Sigmoid colon (tissue), 7 donors: Measurements from ENCODE around the gene PTPRZ1. TPM values are rescaled to one million over a fixed set of nuclear protein-coding genes. Genes with fewer than 3 reads are reported as not detected.

Source experiments
- DNase-seq: peaks from one replicate; pipeline ENCODE4 v3.0.0-alpha.2; 2019
- H3K27ac ChIP-seq, 4 donors: fragments of 200-600 bp; sonication (generic); one replicate each; pipeline ENCODE4 v1.5.1; 2016 to 2019; ENCODE audit warnings: mild to moderate bottlenecking in 1 of 4
- H3K27me3 ChIP-seq, 3 donors: fragments of 200-600 bp; sonication (generic); one replicate each; pipeline ENCODE4 v1.5.1; 2019; ENCODE audit warnings: mild to moderate bottlenecking in 1 of 3
- H3K36me3 ChIP-seq, 4 donors: fragments of 200-600 bp; sonication (generic); one replicate each; pipeline ENCODE4 v1.5.1; 2016 to 2019
- H3K4me1 ChIP-seq, 4 donors: fragments of 200-600 bp; sonication (generic); one replicate each; pipeline ENCODE4 v1.5.1; 2017 to 2019
- H3K4me3 ChIP-seq, 4 donors: fragments of 200-600 bp; sonication (generic); one replicate each; pipeline ENCODE4 v1.5.1; 2017 to 2019; ENCODE audit warnings: mild to moderate bottlenecking in 2 of 4, moderate library complexity in 1 of 4
- H3K9me3 ChIP-seq, 4 donors: fragments of 200-600 bp in 3 of 4; sonication (generic) in 3 of 4; one replicate each; pipeline versions ENCODE4 v1.5.1 to v1.6.1; 2013 to 2019
- CTCF ChIP-seq, 4 experiments: fragments of 450-650 bp in 3 of 4; fragments of 200-600 bp in 1 of 4; IDR thresholded peaks; one replicate each; pipeline ENCODE4 v1.5.1; 2016 to 2019; ENCODE audit warnings: antibody characterized with exemption in 4 of 4, mild to moderate bottlenecking in 3 of 4, moderate library complexity in 2 of 4
- EP300 ChIP-seq, 4 donors: sonication (generic); formaldehyde crosslinking; IDR thresholded peaks; one replicate each; pipeline ENCODE4 v1.6.1; 2017; ENCODE audit warnings: antibody characterized with exemption in 4 of 4
- POLR2A ChIP-seq, 2 donors: fragments of 450-650 bp; IDR thresholded peaks; one replicate each; pipeline ENCODE4 v1.6.1; 2016; ENCODE audit warnings: antibody characterized with exemption in 2 of 2, mild to moderate bottlenecking in 2 of 2, moderate library complexity in 2 of 2
- POLR2AphosphoS5 ChIP-seq, 4 donors: sonication (generic); formaldehyde crosslinking; IDR thresholded peaks; one replicate each; pipeline ENCODE4 v1.6.1; 2017; ENCODE audit warnings: antibody characterized with exemption in 4 of 4
- WGBS, 2 donors: extraction: QIAGEN DNeasy Blood & Tissue Kit; methylation state at CpG; one replicate each; pipeline ENCODE4 v1.1.7; 2013; 5-methylcytosine and 5-hydroxymethylcytosine counted together
- intact Hi-C: fragments of 100-400 bp; cut with DNase I; formaldehyde crosslinking; loops from one replicate; pipeline ENCODE4 v1.15.1; 2023
- polyA plus RNA-seq, 3 donors: library from polyadenylated mRNA; stranded (reverse); fragments of 200-250 nt; gene quantifications; one replicate each; pipeline ENCODE4 v1.2.3, GENCODE V29; 2013
- total RNA-seq, 4 donors: library from RNA; depleted of rRNA; stranded (reverse); fragments of >200 nt; gene quantifications; one replicate each; pipeline ENCODE4 v1.1.0, GENCODE V29; 2016
- donor health status: healthy with polysubstance abuse.
- donor health status: Bipolar disorder and iron deficiency.
- donor health status: healthy.

The PTPRZ1 gene
- total and polyA plus RNA-seq, 7 donors, result under 0.01 to 19.4 (median 6.7) TPM; not detected in 1

GRCh38 chr7:122038904-122039303 lies 165.9 kb downstream of the PTPRZ1 start:
- Histone ChIP-seq H3K27ac (no peak overlapping the region), H3K4me3 (no peak overlapping the region), H3K4me1 (no peaks in the 10 kb centered on the region), H3K9me3 (no peaks in the 10 kb centered on the region), H3K27me3 (no peaks in the 10 kb centered on the region), H3K36me3 (no peaks in the 10 kb centered on the region)
- no peak for DNase-seq
- TF ChIP-seq POLR2A (IDR thresholded peaks at IDR 0.05) (no peak), POLR2AphosphoS5 (IDR thresholded peaks at IDR 0.05) (no peak), EP300 (IDR thresholded peaks at IDR 0.05) (no peak), CTCF (IDR thresholded peaks at IDR 0.05) (no peak)
- intact Hi-C loops, result no loop called here
- WGBS, 2 donors, result 74 to 86% methylated on average over 3 of the region's 3 CpGs

- WGBS, 2 donors, result 88 to 95% methylated on average over 3 of the region's 3 CpGs
- DNase-seq, result no peak
- H3K27ac ChIP-seq, result no peak overlapping the region
- H3K27me3 ChIP-seq, result no peaks in the 10 kb centered on the region
- no peak overlapping the region for H3K4me3 ChIP-seq
- no peaks in the 10 kb centered on the region for H3K36me3 ChIP-seq
- H3K4me1 ChIP-seq, result no peaks in the 10 kb centered on the region
- TF ChIP-seq POLR2AphosphoS5 (IDR thresholded peaks at IDR 0.05) (no peak), CTCF (IDR thresholded peaks at IDR 0.05) (no peak), EP300 (IDR thresholded peaks at IDR 0.05) (no peak), POLR2A (IDR thresholded peaks at IDR 0.05) (no peak)
- intact Hi-C loops, result no loop called here
- no peaks in the 10 kb centered on the region for H3K9me3 ChIP-seq
Measured at GRCh38 chr7:122040147-122040546, 167.2 kb downstream of the PTPRZ1 start.

- 87 to 89% methylated on average over 3 of the region's 3 CpGs for WGBS, 2 donors
- H3K9me3 ChIP-seq, result no peaks in the 10 kb centered on the region
- no peaks in the 10 kb centered on the region for H3K36me3 ChIP-seq
- intact Hi-C loops, result no loop called here
- no peak overlapping the region for H3K4me3 ChIP-seq
- no peak overlapping the region for H3K27ac ChIP-seq
- no peaks in the 10 kb centered on the region for H3K4me1 ChIP-seq
- no peaks in the 10 kb centered on the region for H3K27me3 ChIP-seq
- TF ChIP-seq CTCF (IDR thresholded peaks at IDR 0.05) (no peak), POLR2A (IDR thresholded peaks at IDR 0.05) (no peak), POLR2AphosphoS5 (IDR thresholded peaks at IDR 0.05) (no peak), EP300 (IDR thresholded peaks at IDR 0.05) (no peak)
- no peak for DNase-seq
Measured at GRCh38 chr7:122046402-122046801, 173.4 kb downstream of the PTPRZ1 start.

DNA sequence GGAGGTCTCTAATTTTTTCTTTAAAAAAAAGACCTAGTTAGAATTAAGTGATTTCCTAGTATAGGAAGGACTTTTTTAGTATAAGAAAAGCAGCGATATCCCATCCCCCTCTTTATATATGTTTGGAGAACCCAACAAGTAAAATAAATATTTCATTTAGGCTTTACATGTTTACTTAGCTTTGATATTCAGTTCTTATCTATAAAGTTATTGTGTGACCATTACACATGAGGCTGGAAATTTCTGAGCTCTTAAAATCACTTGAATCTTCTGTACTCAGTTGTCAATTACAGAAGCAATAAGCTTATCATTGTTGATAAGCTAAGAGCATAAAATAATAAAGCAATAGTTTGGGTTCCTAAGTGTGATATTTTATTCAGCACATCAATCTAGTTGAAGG lies 181.4 kb downstream of the PTPRZ1 start:
- 25 to 70% methylated on average over 1 of the region's 1 CpG for WGBS, 2 donors
- DNase-seq, result no peak
- Histone ChIP-seq H3K9me3 (no peaks in the 10 kb centered on the region), H3K4me1 (no peaks in the 10 kb centered on the region), H3K4me3 (no peak overlapping the region), H3K27me3 (no peaks in the 10 kb centered on the region), H3K27ac (no peak overlapping the region), H3K36me3 (no peaks in the 10 kb centered on the region)
- TF ChIP-seq POLR2A (IDR thresholded peaks at IDR 0.05) (no peak), CTCF (IDR thresholded peaks at IDR 0.05) (no peak)
- intact Hi-C loops, result no loop called here

DNA sequence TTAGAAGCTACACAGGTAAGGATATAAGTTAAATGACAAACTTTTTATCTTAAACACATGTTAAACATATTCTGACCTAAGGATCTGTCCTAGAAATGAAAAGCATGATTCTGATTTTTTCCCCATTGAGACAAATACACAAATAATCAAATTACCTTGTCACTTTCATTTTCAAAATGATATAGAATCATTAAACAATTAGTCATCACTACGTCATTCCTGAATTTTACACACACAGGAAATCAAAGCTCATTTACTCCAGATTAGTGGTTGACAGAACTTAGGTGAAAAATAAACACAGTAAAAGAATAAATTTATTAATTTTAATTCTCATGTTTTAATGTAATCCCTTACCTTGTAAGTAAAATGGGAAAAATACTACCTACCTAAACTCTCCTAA lies 182.1 kb downstream of the PTPRZ1 start:
- Histone ChIP-seq H3K27ac (no peak overlapping the region), H3K9me3 (no peaks in the 10 kb centered on the region), H3K36me3 (no peaks in the 10 kb centered on the region), H3K4me1 (no peaks in the 10 kb centered on the region), H3K27me3 (no peaks in the 10 kb centered on the region), H3K4me3 (no peak overlapping the region)
- intact Hi-C loops, result no loop called here
- no peak for DNase-seq
- 15 to 48% methylated on average over 1 of the region's 1 CpG for WGBS, 2 donors
- no peak for TF ChIP-seq EP300 (IDR thresholded peaks at IDR 0.05)
- TF ChIP-seq CTCF (IDR thresholded peaks at IDR 0.05), result no peak
- TF ChIP-seq POLR2A (IDR thresholded peaks at IDR 0.05), result no peak
